Measurements from ENCODE around the gene ARHGEF19.

GRCh38 chr1:16260814-16261213 lies 48.4 kb upstream of the ARHGEF19 start:
- TF ChIP-seq ATF2 (tag by site-specific recombination; IDR thresholded peaks at IDR 0.05; ENCODE audit: low read depth) (no peak), SETDB1 (IDR thresholded peaks at IDR 0.05; ENCODE audit: insufficient read length, low read length) (no peak), CTCF (tag by site-specific recombination; IDR thresholded peaks at IDR 0.05) (no peak), KLF10 (tag by site-specific recombination; IDR thresholded peaks at IDR 0.05) (no peak), ZNF747 (tag by site-specific recombination; IDR thresholded peaks at IDR 0.05) (no peak), ZNF202 (tag by site-specific recombination; IDR thresholded peaks at IDR 0.05; ENCODE audit: borderline replicate concordance) (no peak), ZNF530 (tag by site-specific recombination; IDR thresholded peaks at IDR 0.05; ENCODE audit: low read depth) (no peak), HOXA7 (CRISPR knock-in tag; IDR thresholded peaks at IDR 0.05; ENCODE audit: borderline replicate concordance) (no peak), ZNF510 (tag by site-specific recombination; IDR thresholded peaks at IDR 0.05; ENCODE audit: insufficient replicate concordance) (no peak), ZNF391 (tag by site-specific recombination; IDR thresholded peaks at IDR 0.05; ENCODE audit: borderline replicate concordance, low read depth) (no peak)
- TF ChIP-seq, protein P1, sequence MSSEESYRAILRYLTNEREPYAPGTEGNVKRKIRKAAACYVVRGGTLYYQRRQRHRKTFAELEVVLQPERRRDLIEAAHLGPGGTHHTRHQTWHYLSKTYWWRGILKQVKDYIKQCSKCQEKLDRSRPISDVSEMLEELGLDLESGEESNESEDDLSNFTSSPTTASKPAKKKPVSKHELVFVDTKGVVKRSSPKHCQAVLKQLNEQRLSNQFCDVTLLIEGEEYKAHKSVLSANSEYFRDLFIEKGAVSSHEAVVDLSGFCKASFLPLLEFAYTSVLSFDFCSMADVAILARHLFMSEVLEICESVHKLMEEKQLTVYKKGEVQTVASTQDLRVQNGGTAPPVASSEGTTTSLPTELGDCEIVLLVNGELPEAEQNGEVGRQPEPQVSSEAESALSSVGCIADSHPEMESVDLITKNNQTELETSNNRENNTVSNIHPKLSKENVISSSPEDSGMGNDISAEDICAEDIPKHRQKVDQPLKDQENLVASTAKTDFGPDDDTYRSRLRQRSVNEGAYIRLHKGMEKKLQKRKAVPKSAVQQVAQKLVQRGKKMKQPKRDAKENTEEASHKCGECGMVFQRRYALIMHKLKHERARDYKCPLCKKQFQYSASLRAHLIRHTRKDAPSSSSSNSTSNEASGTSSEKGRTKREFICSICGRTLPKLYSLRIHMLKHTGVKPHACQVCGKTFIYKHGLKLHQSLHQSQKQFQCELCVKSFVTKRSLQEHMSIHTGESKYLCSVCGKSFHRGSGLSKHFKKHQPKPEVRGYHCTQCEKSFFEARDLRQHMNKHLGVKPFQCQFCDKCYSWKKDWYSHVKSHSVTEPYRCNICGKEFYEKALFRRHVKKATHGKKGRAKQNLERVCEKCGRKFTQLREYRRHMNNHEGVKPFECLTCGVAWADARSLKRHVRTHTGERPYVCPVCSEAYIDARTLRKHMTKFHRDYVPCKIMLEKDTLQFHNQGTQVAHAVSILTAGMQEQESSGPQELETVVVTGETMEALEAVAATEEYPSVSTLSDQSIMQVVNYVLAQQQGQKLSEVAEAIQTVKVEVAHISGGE (tag by site-specific recombination; conservative IDR thresholded peaks at IDR 0.05; ENCODE audit: low read depth): no peak
- TF ChIP-seq, protein P2, sequence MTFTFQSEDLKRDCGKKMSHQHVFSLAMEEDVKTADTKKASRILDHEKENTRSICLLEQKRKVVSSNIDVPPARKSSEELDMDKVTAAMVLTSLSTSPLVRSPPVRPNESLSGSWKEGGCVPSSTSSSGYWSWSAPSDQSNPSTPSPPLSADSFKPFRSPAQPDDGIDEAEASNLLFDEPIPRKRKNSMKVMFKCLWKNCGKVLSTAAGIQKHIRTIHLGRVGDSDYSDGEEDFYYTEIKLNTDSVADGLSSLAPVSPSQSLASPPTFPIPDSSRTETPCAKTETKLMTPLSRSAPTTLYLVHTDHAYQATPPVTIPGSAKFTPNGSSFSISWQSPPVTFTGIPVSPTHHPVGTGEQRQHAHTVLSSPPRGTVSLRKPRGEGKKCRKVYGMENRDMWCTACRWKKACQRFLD (tag by site-specific recombination; IDR thresholded peaks at IDR 0.05): no peak
- TF ChIP-seq, protein P3, sequence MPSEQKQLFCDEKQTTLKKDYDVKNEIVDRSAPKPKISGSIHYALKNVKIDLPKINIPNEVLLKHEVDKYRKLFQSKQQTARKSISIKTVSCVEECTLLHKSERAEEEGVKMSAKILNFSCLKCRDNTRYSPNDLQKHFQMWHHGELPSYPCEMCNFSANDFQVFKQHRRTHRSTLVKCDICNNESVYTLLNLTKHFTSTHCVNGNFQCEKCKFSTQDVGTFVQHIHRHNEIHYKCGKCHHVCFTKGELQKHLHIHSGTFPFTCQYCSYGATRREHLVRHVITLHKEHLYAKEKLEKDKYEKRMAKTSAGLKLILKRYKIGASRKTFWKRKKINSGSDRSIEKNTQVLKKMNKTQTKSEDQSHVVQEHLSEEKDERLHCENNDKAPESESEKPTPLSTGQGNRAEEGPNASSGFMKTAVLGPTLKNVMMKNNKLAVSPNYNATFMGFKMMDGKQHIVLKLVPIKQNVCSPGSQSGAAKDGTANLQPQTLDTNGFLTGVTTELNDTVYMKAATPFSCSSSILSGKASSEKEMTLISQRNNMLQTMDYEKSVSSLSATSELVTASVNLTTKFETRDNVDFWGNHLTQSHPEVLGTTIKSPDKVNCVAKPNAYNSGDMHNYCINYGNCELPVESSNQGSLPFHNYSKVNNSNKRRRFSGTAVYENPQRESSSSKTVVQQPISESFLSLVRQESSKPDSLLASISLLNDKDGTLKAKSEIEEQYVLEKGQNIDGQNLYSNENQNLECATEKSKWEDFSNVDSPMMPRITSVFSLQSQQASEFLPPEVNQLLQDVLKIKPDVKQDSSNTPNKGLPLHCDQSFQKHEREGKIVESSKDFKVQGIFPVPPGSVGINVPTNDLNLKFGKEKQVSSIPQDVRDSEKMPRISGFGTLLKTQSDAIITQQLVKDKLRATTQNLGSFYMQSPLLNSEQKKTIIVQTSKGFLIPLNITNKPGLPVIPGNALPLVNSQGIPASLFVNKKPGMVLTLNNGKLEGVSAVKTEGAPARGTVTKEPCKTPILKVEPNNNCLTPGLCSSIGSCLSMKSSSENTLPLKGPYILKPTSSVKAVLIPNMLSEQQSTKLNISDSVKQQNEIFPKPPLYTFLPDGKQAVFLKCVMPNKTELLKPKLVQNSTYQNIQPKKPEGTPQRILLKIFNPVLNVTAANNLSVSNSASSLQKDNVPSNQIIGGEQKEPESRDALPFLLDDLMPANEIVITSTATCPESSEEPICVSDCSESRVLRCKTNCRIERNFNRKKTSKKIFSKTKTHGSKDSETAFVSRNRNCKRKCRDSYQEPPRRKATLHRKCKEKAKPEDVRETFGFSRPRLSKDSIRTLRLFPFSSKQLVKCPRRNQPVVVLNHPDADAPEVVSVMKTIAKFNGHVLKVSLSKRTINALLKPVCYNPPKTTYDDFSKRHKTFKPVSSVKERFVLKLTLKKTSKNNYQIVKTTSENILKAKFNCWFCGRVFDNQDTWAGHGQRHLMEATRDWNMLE (tag by site-specific recombination; conservative IDR thresholded peaks at IDR 0.05; ENCODE audit: low read depth): no peak

All from HEK293 (cell line).